HG03159 (cell line): Measurements from ENCODE around the gene ANAPC10.
A peak's percentile ranks its signal among the peaks of the same experiment; 100 is the strongest.
"Not testable (repeated sequence)": the region's sequence is repeated elsewhere in the genome, so short reads cannot be mapped to it uniquely, and the experiment has no call there.

Experiments
- ATAC-seq: cut with Tn5 transposase; IDR thresholded peaks from one replicate; pipeline ENCODE4 v1.9.1; 2021; ENCODE audit warnings: mild to moderate bottlenecking, moderate library complexity; ENCODE audit not compliant: unreplicated experiment

Gene ANAPC10

DNA sequence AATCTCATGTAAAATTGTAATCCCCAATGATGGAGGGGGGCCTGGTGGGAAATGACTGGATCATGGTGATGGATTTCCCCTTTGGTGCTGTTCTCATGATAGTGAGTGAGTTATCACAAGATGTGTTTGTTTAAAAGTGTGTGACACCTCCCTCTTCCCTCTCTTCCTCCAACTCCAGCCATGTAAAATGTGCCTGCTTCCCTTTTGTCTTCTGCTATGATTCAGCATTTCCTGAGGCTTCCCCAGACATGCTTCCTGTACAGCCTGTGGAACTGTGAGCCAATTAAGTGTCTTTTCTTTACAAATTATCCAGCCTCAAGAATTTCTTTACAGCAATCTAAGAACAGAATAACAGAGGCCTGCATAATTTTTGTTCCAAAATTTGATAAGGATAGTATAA is 85.2 kb downstream of the ANAPC10 start:
- ATAC-seq = no peak

DNA sequence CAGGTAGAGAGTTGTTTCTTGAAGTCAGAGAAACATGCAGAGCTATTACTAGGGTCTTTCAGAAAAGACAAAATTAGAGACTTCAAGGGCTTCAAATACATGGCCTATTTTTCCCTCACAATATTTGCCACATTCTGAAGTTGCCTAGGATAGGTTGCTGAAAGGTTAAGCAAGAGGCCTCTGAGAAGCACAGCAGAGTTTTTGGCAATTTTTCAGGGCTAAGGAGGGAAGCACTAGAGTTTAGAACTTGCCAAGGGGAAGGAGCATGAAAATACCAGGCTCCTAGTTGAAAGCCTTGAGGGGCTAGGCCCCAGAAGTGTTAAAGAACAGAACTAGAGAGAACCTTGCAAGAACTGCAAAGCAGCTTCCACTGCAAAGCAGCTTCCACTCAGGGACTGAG is 86.4 kb downstream of the ANAPC10 start:
- no peak for ATAC-seq

DNA sequence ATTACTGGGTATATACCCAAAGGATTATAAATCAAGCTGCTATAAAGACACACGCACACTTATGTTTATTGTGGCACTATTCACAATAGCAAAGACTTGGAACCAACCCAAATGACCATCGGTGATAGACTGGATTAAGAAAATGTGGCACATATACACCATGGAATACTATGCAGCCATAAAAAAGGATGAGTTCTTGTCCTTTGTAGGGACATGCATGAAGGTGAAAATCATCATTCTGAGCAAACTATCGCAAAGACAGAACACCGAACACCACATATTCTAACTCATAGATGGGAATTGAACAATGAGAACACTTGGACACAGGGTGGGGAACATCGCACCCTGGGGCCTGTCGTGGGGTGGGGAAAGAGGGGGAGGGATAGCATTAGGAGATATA is 87.7 kb downstream of the ANAPC10 start:
- ATAC-seq = not testable (repeated sequence)

DNA sequence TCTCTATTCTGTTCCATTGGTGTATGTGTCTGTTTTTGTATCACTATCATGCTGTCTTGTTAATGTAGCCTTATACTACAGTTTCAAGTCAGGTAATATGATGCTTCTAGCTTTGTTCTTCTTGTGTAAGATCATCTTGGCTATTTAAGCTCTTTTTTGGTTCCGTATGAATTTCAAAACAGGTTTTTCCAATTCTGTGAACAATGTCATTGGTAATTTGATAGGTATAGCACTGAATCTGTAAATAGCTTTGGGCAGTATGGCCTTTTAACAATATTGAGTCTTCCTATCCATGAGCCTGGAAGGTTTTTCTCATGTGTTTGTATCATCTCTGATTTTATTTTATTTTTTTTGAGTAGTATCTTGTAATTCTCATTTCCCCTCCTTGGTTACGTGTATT is 94.3 kb downstream of the ANAPC10 start:
- ATAC-seq = no peak

DNA sequence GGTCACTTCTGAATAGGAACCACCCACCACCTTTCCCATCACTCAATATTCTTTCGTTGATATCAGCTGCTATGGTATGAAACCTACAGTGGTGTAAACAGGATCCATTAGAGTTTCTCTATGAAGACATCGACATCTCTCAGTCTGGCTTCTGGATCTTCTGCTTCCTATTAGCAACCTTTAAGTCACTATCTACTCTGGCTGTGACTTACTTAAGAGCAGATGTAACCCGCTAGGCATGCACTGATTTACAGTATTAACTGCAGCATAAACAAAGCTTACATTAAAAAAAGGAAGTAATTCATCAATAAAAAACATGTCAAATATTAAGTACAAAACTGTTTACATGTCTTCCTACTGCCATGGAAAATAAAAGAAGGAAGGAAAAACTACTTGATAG is 96.4 kb downstream of the ANAPC10 start:
- ATAC-seq = no peak

DNA sequence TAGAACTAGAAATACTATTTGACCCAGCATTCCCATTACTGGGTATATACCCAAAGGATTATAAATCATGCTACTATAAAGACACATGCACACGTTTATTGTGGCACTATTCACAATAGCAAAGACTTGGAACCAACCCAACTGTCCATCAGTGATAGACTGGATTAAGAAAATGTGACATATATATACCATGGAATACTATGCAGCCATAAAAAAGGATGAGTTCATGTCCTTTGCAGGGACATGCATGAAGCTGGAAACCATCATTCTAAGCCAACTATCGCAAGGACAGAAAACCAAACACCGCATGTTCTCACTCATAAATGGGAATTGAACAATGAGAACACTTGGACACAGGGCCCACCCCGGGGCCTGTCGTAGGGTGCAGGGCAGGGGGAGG is 97.3 kb downstream of the ANAPC10 start:
- not testable (repeated sequence) for ATAC-seq

DNA sequence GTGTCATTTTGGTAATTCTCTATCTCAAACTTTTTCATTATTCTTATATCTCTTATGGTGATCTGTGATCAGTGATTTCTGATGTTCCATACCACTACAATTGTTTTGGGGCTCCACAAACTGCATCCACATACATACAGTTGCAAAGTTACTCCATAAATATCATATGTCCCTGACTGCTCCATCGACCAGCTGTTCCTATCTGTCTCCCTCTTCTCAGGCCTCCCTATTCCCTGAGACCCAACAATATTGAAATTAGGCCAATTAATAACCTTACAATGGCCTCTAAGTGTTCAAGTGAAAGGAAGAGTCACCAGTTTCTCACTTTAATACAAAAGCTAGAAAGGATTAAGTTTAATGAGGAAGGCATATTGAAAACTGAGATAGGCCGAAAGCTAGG is 108.7 kb downstream of the ANAPC10 start:
- no peak for ATAC-seq

DNA sequence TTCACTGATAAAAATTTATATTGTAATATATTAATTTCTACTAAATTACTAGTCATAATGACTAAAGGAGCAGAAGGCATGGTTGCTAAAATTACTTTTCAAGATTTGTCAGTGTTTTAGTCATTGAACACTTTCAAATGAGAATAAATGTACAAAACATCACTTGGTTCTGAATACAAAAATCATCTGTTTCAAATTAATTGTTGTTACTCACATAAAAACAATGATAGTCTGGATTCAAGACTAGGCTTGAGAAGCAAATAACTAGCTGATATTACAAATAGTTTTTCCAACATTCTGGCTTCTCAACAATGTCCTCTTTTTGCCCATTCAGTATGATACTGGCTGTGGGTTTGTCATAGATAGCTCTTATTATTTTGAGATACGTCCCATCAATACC is 112.5 kb downstream of the ANAPC10 start:
- no peak for ATAC-seq

DNA sequence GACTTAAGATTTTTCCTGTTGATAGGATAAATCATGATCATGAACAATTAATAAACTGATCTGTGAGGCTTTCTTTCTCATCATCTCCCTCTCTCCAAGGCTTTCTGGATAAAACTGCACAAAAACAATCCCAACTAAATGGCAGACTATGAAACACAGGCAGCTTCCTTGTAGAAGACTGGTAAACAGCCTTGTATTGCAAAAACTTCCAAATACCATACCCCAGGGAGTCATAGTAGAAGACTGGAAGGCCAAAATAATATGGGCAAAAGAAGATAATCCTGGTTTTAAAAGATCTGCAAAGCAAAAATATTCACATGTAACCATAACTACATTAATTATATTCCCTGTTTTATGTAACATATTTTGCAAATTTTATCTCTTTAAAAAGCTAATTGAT is 113.0 kb downstream of the ANAPC10 start:
- no peak for ATAC-seq

DNA sequence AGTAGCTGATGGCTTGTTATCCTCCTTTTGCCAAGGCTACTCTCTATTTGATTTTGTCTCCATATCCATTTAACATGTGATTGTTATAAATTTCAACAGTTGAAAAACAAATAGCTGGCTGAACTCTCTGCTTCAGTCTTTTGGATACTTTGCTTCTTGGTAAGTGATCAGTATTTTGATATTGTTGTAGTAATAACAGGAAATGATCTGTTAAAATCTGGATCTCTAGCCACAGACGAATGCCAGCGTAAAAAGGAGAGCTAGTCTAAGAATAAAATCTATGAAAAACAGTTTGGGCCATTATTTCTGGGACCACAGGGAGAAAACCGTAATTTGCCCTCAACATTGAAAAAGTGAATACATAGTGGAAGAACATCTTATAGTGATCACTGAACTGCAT is 113.8 kb downstream of the ANAPC10 start:
- ATAC-seq = no peak

DNA sequence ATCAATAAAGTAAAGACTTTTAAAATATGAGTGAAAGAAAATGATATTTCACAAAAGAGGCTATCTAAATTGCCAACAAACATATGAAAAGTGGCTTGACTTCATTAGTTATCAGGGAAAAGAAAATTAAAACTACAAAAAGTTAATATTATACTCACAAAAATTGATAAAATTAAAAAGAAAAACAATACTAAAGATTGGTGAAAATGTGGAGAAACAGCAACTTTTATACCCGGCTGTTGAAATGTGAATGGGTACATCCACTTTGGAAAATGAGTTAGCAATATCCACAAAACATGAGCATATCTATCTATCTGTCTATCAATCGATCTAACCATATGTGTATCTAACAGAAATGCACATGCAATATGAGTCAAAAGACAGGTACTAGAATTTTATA is 122.3 kb downstream of the ANAPC10 start:
- ATAC-seq = no peak

DNA sequence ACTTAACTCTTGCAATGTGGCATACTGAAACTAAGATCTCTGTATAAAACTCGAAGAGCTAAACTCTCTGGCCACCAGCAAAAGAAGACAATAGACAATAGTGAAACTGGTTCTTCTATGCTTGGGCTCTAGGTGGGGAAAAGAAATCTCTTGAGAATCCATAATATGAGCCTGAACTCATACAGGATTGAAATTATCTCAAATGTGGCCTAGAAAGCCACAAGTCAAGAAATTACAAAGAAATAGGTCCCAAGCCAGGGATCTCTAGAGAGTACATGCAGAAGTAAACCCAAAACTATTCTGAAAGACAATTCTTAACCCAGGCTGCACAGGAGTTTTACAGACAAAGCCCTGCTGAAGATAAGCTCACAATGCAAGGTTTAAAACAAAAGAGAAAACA is 127.4 kb downstream of the ANAPC10 start:
- ATAC-seq = peak; percentile 65

DNA sequence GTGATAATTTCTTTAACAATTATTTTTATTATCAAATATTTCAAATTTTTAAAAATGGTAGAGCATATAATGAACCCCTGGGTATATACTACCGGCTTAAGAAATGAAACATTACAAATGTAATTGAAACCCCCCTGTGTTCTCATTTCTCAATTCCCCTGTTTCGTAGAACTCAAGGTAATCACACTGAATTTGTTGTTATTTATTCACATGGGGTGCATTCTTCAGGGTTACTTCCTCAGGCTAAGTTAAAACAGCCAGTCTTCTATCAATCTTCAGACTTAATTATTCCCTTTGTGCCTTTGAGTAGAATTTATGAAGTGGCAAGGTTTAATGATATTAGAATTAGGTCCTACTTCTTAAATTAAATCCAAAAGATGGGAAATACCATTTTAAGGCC is 128.2 kb downstream of the ANAPC10 start:
- ATAC-seq = no peak

DNA sequence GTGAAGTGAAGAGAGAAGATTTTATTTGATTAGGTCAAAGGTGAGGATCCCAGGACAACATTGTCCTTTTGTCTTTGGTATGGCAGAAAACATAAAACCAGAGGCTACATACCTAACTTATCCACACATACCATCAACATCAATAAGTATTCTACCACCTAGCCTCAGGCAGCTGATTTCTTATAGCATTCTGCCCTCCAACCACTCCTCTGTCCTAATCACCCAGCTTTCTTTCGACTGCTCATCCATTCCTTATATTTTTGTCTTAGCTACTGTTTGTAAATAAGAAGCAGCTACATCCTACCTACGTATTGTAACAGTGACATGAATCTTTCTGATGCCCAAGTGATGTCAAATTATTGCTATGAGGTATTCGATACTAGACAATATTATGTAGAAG is 129.4 kb downstream of the ANAPC10 start:
- ATAC-seq = no peak

DNA sequence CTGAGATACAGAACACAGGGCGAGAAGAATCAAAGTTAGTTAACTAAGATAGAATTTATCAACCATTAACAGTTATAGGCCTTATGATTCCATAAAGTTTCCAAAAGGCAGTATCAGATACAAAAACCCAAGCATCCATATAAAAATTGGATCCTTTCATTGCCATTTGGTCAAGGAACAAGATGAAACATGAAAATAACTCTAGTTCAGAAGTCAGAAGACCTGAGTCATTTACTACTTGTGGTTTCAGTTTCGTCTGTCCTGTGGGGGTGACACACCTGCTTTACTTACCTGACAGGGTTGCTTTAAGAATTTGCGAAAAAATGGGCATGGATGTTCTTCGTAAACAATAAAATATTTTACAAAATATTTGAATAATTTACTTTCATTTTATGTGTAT is 130.8 kb downstream of the ANAPC10 start:
- ATAC-seq = peak; percentile 81

DNA sequence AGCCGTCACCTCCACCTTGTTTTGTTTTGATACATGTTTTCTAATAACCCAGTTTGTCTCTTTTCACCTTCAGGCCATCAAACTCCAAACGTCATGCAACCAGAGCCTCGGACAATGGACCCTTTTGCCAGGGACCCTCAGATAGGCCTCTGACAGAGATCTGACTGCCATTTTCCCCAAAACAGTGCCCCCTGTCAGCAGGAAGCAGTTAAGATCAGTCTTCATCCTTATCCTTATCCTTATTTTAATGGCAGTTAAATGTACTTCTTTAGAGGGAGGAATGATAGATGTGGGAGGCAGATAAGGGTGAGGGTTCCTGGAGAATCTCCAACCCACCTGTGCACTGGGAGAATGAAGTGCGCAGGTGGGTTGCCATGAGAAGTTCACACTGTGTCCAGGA is 135.7 kb downstream of the ANAPC10 start:
- no peak for ATAC-seq

DNA sequence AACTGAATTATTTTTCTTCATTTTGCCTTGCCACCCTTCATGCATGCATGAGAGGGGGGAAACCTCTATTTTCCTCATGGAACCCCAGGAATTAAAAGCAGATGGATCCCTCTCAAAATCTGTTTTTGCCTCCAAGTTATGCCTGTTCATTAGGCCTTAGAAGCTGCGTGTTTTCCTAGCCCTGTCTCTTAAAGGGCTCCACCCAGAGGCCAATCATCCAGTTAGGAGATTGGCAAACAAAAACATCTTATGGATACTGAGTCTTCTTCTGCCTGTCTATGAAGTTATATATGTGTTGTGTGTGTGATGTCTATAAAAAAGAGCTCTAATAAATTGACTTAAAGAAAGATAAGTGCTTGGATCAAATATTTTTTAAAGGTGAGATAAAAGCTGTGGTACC is 142.9 kb downstream of the ANAPC10 start:
- no peak for ATAC-seq

DNA sequence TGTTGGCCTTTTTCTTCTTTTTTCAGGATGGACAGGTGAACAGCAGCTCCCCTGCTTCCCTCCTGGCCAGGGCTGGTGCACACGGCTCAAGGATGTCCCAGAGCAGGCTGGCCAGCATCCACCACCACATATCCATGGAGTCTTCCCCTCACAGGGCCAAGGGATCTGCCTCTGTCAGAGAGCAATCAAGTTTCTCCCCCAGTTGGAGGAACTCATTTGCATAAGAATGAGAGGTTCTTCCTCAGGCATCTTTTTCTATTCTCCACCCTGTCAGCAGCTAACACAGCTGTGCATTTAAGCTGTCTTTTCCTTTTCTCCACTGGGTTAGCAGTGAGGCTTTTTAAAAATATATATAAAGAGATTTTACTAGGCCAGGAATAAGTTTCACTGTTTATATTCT is 143.8 kb downstream of the ANAPC10 start:
- no peak for ATAC-seq

DNA sequence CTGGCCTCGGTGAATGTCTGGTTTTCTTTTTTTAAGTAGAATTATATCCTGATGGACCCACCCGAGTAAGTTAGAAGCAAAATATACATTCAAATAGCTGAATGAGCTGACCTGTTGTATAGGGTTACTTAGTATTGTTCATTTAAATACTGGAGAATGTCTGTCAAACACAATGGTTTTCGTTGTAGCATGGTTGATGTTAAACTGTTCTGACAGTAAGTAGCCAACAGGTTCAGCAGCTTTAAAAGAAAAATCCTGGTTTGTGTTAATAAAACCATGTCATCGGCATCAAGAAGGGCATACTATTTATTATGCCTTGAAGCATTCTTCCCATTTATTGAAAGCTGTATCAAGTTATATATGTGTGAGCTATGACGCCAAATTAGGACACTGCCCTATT is 149.6 kb downstream of the ANAPC10 start:
- no peak for ATAC-seq

DNA sequence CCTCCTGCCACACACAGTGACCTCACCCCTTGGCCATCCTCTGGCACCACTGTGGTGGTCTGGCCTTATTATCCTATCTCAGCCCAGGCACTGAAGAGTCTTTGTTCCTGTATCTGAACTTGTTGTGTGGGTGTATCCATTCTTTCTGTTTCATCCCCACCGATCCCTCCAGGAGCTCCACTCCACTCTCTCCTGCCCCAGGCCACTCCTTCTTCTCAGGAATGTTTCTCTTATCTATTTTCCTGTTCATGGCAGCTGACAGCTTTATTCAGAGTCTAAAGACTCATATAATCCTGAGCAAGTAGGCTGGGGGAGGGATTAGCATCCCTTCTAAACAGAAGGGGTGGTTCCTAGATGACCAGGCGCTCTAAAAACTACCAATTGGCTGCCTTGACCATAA is 150.0 kb downstream of the ANAPC10 start:
- ATAC-seq = no peak
